GM12872 (cell line): ENCODE results near the gene NIPA2.

Source experiments
- TF ChIP-seq, protein P1 (sequence below): IDR thresholded peaks from 3 replicates; pipeline ENCODE4 v1.5.1; 2011; ENCODE audit warnings: low read depth, mild to moderate bottlenecking, low read length, moderate library complexity; ENCODE audit not compliant: insufficient read depth

The NIPA2 gene

GRCh38 chr15:22893081-22893480 is 54.6 kb downstream of the NIPA2 start:
- TF ChIP-seq, protein P1, sequence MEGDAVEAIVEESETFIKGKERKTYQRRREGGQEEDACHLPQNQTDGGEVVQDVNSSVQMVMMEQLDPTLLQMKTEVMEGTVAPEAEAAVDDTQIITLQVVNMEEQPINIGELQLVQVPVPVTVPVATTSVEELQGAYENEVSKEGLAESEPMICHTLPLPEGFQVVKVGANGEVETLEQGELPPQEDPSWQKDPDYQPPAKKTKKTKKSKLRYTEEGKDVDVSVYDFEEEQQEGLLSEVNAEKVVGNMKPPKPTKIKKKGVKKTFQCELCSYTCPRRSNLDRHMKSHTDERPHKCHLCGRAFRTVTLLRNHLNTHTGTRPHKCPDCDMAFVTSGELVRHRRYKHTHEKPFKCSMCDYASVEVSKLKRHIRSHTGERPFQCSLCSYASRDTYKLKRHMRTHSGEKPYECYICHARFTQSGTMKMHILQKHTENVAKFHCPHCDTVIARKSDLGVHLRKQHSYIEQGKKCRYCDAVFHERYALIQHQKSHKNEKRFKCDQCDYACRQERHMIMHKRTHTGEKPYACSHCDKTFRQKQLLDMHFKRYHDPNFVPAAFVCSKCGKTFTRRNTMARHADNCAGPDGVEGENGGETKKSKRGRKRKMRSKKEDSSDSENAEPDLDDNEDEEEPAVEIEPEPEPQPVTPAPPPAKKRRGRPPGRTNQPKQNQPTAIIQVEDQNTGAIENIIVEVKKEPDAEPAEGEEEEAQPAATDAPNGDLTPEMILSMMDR, result no peak

GRCh38 chr15:22893881-22894280 is 55.4 kb downstream of the NIPA2 start:
- TF ChIP-seq, protein P1, result no peak

DNA sequence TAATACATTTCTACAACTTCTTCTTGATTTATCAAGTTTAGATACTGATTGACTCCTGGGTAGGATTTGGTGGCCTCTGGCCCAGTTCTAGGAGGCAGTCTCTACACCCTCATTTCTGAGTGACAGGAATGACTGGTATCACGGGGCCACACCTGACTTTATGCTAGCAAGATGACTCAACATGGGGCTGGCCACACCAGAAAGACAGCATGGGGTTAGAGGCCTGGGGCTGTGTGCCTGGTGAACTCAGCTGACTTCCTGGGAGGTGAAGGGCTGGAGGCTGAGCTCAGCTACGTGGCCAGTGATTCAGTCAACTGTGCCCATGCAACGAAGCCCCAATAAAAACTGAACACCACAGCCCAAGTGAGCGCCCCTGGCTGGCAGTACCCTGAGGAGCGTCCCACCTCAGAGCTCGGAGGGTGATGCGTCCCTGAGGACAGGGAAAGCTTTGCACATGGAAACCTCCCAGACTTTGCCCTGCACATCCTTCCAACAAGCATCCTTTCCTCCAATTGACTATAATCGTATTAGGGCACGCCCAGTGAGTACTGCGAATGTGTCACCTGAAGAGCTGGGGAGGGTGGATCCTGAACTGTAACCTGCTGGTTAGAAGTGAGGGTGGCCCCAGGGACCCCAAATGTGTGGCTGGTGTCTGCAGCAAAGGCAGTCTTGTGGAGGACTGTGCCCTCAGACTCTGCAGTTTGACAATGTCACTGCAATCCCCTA is 57.2 kb downstream of the NIPA2 start:
- TF ChIP-seq, protein P1, result no peak

- TF ChIP-seq, protein P1, result no peak
These were observed 63.6 kb downstream of the NIPA2 start for GRCh38 chr15:22902046-22902445.

DNA sequence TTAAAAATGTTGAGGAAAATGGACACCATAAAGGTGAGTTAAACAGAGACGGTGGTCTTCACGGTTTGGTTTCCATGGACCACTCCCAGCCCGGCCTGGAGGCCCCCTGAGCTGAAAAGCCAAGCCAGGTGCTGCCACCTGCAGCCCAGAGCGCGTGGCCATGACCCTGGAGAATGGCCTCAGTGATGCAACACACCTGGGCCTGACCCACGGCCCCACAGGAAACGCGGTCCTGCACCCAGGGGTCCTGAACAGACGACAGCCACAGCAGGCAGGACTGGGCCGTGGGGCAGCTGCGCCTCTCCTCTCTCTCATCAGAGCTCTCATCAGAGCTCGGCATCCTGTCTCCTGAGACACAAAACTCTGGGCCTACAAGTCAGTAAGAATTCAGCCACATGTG is 64.1 kb downstream of the NIPA2 start:
- TF ChIP-seq, protein P1, result no peak

DNA sequence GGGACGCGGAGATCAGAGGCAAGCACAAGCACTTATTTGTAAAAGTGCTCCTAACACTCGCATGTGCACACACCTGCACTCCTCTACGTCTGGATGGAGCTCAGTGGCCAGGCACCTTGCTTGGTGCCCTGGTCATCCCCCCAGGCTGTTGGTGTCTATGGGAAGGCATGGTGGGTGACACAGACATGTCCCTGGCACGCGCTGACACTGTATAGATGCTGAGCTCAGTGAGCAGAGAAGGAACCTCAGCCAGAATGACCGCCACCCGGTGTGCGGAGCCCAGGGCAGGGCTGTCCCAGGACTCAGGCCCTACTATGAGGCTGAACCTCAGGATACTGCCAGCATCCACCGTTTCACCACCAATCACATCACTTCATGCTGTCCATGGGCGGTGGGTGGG is 64.5 kb downstream of the NIPA2 start:
- TF ChIP-seq, protein P1, result no peak

DNA sequence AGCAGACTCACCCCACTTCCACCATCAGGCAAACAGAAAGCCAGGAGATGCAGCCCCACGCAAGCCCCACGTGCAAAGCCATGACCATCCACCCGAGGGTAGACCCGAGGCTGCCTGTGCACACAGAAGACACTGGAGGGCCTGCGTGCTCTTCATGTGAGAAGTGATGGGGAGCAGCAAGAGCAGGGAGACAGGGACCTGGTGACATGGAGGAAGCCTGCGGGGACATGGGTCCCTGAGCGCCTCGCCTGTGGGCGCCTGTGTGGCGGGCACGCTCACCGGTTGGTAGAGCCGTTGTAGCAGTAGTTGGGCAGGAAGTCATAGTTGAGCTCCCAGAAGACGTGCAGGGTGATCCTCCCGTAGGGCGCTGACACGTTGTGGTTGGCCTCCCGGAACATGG is 65.0 kb downstream of the NIPA2 start:
- TF ChIP-seq, protein P1, result no peak
